Neural cell (in vitro differentiated cells): ENCODE results near the gene WDR59. TPM values are rescaled to one million over a fixed set of nuclear protein-coding genes. Genes with fewer than 3 reads are reported as not detected.

Experiments used
- H2AFZ ChIP-seq: fragments of 200-600, 300-800 bp; sonication (generic), shearing (Covaris generic); 2 replicates; pipeline ENCODE4 v1.6.0; 2014; ENCODE audit warnings: low read depth, mild to moderate bottlenecking, antibody characterized with exemption, low read length, moderate library complexity
- H3F3A ChIP-seq: fragments of 200-600 bp; shearing (Covaris generic); 2 replicates; pipeline ENCODE4 v1.6.1; 2016; ENCODE audit warnings: mild to moderate bottlenecking, moderate library complexity, mixed read lengths, antibody characterized with exemption, low read length; ENCODE audit not compliant: insufficient read depth, poor library complexity, severe bottlenecking
- H3K27ac ChIP-seq: fragments of 200-600, 300-800 bp; sonication (generic), shearing (Covaris generic); 2 replicates; pipeline ENCODE4 v1.5.1; 2014; ENCODE audit warnings: mild to moderate bottlenecking, low read length, moderate library complexity
- H3K27me3 ChIP-seq: fragments of 300-800, 200-600 bp; sonication (generic), shearing (Covaris generic); 2 replicates; pipeline ENCODE4 v1.6.0; 2014; ENCODE audit warnings: mild to moderate bottlenecking, low read depth, low read length, moderate library complexity; ENCODE audit not compliant: insufficient read depth
- H3K36me3 ChIP-seq: fragments of 300-800, 200-600 bp; sonication (generic), shearing (Covaris generic); 2 replicates; pipeline ENCODE4 v1.5.1; 2014; ENCODE audit warnings: mild to moderate bottlenecking, antibody characterized with exemption, low read length, moderate library complexity; ENCODE audit not compliant: insufficient read depth
- H3K4me2 ChIP-seq: fragments of 300-800, 200-600 bp; sonication (generic), shearing (Covaris generic); 2 replicates; pipeline ENCODE4 v1.6.0; 2014; ENCODE audit warnings: mild to moderate bottlenecking, low read length
- H3K4me3 ChIP-seq: fragments of 300-800, 200-600 bp; sonication (generic), shearing (Covaris generic); 2 replicates; pipeline ENCODE4 v1.5.1; 2014; ENCODE audit warnings: mild to moderate bottlenecking, low read length, moderate library complexity
- H3K79me2 ChIP-seq: fragments of 200-600 bp; shearing (Covaris generic); replicated peaks from 2 replicates; pipeline ENCODE4 v1.6.0; 2014; ENCODE audit warnings: mild to moderate bottlenecking, low read length, moderate library complexity; ENCODE audit not compliant: insufficient read depth
- H3K9ac ChIP-seq: fragments of 300-800, 200-600 bp; sonication (generic), shearing (Covaris generic); 2 replicates; pipeline ENCODE4 v1.6.1; 2016; ENCODE audit warnings: mild to moderate bottlenecking, low read length, mixed read lengths
- H3K9me2 ChIP-seq: fragments of 200-600 bp; shearing (Covaris generic); 2 replicates; pipeline ENCODE4 v1.6.1; 2016; ENCODE audit warnings: mild to moderate bottlenecking, low read length, mixed read lengths; ENCODE audit not compliant: insufficient read depth
- H3K9me3 ChIP-seq: fragments of 200-600, 300-800 bp; sonication (generic), shearing (Covaris generic); 2 replicates; pipeline ENCODE4 v1.6.1; 2016; ENCODE audit warnings: mild to moderate bottlenecking, mixed run types, low read length, moderate library complexity, mixed read lengths
- H4K20me1 ChIP-seq: fragments of 200-600 bp; shearing (Covaris generic); 2 replicates; pipeline ENCODE4 v1.6.1; 2016; ENCODE audit warnings: mild to moderate bottlenecking, mixed run types; ENCODE audit not compliant: insufficient read depth
- CTCF ChIP-seq: fragments of 450-650 bp; IDR thresholded peaks from 2 replicates; pipeline ENCODE4 v1.5.1; 2014; ENCODE audit warnings: antibody characterized with exemption, mild to moderate bottlenecking, moderate library complexity; ENCODE audit not compliant: poor library complexity, severe bottlenecking
- EP300 ChIP-seq: fragments of 450-650 bp; conservative IDR thresholded peaks from 2 replicates; pipeline ENCODE4 v1.6.1; 2014; ENCODE audit warnings: antibody characterized with exemption, mild to moderate bottlenecking, moderate library complexity; ENCODE audit not compliant: poor library complexity, severe bottlenecking
- EZH2 ChIP-seq: fragments of 200-600, 300-800 bp; shearing (Covaris generic), sonication (generic); IDR thresholded peaks from 2 replicates; pipeline ENCODE4 v1.6.1; 2014; ENCODE audit warnings: antibody characterized with exemption, low read length, borderline replicate concordance, mild to moderate bottlenecking; ENCODE audit not compliant: insufficient read depth, poor library complexity, severe bottlenecking
- MXI1 ChIP-seq: fragments of 450-650 bp; conservative IDR thresholded peaks from 2 replicates; pipeline ENCODE4 v1.6.1; 2014; ENCODE audit warnings: antibody characterized with exemption, mild to moderate bottlenecking; ENCODE audit not compliant: poor library complexity, severe bottlenecking
- POLR2AphosphoS5 ChIP-seq: IDR thresholded peaks from 2 replicates; pipeline ENCODE4 v1.6.1; 2012
- RAD21 ChIP-seq: fragments of 450-650 bp; conservative IDR thresholded peaks from 2 replicates; pipeline ENCODE4 v1.6.1; 2014; ENCODE audit warnings: antibody characterized with exemption, mild to moderate bottlenecking, moderate library complexity
- SMC3 ChIP-seq: fragments of 450-650 bp; conservative IDR thresholded peaks from 2 replicates; pipeline ENCODE4 v1.6.1; 2014; ENCODE audit warnings: antibody characterized with exemption, mild to moderate bottlenecking, moderate library complexity; ENCODE audit not compliant: poor library complexity
- TAF1 ChIP-seq: IDR thresholded peaks from 2 replicates; pipeline ENCODE4 v1.6.1; 2012; ENCODE audit warnings: low read depth
- polyA plus RNA-seq: library from polyadenylated mRNA; depleted of rRNA; stranded (reverse); fragments of >200 nt; gene quantifications from 2 replicates; pipeline ENCODE4 v1.2.3, GENCODE V29; 2014
- TF ChIP-seq, protein P1 (sequence below): IDR thresholded peaks from 2 replicates; pipeline ENCODE4 v1.6.1; 2012; ENCODE audit warnings: borderline replicate concordance

WDR59 gene
- polyA plus RNA-seq, 1 donor from 2014 or later = 20.3 TPM

DNA sequence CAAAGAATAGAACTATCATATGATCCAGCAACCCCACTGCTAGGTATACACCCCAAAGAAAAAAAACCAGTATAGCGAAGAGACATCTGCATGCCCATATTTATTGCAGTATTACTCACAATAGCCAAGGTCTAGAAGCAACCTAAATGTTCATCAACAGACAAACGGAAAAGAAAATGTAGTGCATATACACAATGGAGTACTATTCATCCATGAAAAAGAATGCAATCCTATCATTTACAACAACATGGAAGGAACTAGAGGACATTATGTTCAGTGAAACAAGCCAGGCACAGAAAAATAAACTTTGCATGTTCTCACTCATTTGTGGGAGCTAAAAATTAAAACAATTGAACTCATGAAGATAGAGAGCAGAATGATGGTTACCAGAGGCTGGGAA is 55.3 kb downstream of the WDR59 start:
- H3F3A ChIP-seq = no peaks in the 10 kb centered on the region

GRCh38 chr16:74926805-74927204 is 58.1 kb downstream of the WDR59 start:
- Histone ChIP-seq H3K9me3 (no peaks in the 10 kb centered on the region), H3K4me2 (no peak overlapping the region), H3K79me2 (no peaks in the 10 kb centered on the region), H3K27me3 (no peaks in the 10 kb centered on the region), H3F3A (no peaks in the 10 kb centered on the region), H3K27ac (no peak overlapping the region), H3K36me3 (no peaks in the 10 kb centered on the region), H3K9me2 (no peaks in the 10 kb centered on the region), H3K4me3 (no peak overlapping the region), H3K9ac (no peak overlapping the region), H2AFZ (no peak overlapping the region), H4K20me1 (no peaks in the 10 kb centered on the region)
- no peak for TF ChIP-seq POLR2AphosphoS5
- TF ChIP-seq EZH2 = no peak
- TF ChIP-seq SMC3 = no peak
- TF ChIP-seq EP300 = no peak
- TF ChIP-seq TAF1 = no peak
- TF ChIP-seq CTCF = no peak
- TF ChIP-seq RAD21 = no peak
- no peak for TF ChIP-seq MXI1
- TF ChIP-seq, protein P1, sequence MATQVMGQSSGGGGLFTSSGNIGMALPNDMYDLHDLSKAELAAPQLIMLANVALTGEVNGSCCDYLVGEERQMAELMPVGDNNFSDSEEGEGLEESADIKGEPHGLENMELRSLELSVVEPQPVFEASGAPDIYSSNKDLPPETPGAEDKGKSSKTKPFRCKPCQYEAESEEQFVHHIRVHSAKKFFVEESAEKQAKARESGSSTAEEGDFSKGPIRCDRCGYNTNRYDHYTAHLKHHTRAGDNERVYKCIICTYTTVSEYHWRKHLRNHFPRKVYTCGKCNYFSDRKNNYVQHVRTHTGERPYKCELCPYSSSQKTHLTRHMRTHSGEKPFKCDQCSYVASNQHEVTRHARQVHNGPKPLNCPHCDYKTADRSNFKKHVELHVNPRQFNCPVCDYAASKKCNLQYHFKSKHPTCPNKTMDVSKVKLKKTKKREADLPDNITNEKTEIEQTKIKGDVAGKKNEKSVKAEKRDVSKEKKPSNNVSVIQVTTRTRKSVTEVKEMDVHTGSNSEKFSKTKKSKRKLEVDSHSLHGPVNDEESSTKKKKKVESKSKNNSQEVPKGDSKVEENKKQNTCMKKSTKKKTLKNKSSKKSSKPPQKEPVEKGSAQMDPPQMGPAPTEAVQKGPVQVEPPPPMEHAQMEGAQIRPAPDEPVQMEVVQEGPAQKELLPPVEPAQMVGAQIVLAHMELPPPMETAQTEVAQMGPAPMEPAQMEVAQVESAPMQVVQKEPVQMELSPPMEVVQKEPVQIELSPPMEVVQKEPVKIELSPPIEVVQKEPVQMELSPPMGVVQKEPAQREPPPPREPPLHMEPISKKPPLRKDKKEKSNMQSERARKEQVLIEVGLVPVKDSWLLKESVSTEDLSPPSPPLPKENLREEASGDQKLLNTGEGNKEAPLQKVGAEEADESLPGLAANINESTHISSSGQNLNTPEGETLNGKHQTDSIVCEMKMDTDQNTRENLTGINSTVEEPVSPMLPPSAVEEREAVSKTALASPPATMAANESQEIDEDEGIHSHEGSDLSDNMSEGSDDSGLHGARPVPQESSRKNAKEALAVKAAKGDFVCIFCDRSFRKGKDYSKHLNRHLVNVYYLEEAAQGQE = no peak

More for the DNA sequence above, 55.3 kb downstream of the WDR59 start:
- Histone ChIP-seq H3K9ac (no peak overlapping the region), H3K27me3 (no peaks in the 10 kb centered on the region), H4K20me1 (no peaks in the 10 kb centered on the region), H3K27ac (no peak overlapping the region), H3K79me2 (no peaks in the 10 kb centered on the region), H2AFZ (no peak overlapping the region), H3K4me3 (no peak overlapping the region), H3K9me3 (no peaks in the 10 kb centered on the region), H3K9me2 (no peaks in the 10 kb centered on the region), H3K36me3 (no peaks in the 10 kb centered on the region), H3K4me2 (no peak overlapping the region)
- TF ChIP-seq, protein P1 = no peak
- TF ChIP-seq EZH2 (no peak), TAF1 (no peak), CTCF (no peak), SMC3 (no peak), EP300 (no peak), MXI1 (no peak), RAD21 (no peak), POLR2AphosphoS5 (no peak)
